SJSA1 (cell line): ENCODE results near the gene RGL4. TPM values are rescaled to one million over a fixed set of nuclear protein-coding genes. Genes with fewer than 3 reads are reported as not detected.

Source experiments
- DNase-seq, 2 experiments: peaks; one replicate each; pipeline ENCODE4 v3.0.0-alpha.2; 2015 to 2020; ENCODE audit warnings: low spot score in 2 of 2, low read depth in 1 of 2
- H3K27ac ChIP-seq: fragments of 250-450 bp; sonication (Bioruptor Pico); 2 replicates; pipeline ENCODE4 v1.5.1; 2020; ENCODE audit warnings: mild to moderate bottlenecking, moderate library complexity
- H3K27me3 ChIP-seq: fragments of 250-450 bp; sonication (Bioruptor Pico); replicated peaks from 2 replicates; pipeline ENCODE4 v1.5.1; 2020; ENCODE audit warnings: mild to moderate bottlenecking, moderate library complexity
- H3K36me3 ChIP-seq: fragments of 250-450 bp; sonication (Bioruptor Pico); 2 replicates; pipeline ENCODE4 v1.5.1; 2020; ENCODE audit warnings: mild to moderate bottlenecking
- H3K4me1 ChIP-seq: fragments of 250-450 bp; sonication (Bioruptor Pico); replicated peaks from 2 replicates; pipeline ENCODE4 v1.6.1; 2021; ENCODE audit warnings: mild to moderate bottlenecking
- H3K4me3 ChIP-seq: fragments of 250-450 bp; sonication (Bioruptor Pico); 2 replicates; pipeline ENCODE4 v1.5.1; 2020; ENCODE audit warnings: mild to moderate bottlenecking
- H3K9me3 ChIP-seq: fragments of 250-450 bp; sonication (Bioruptor Pico); replicated peaks from 2 replicates; pipeline ENCODE4 v1.5.1; 2020; ENCODE audit warnings: mild to moderate bottlenecking
- total RNA-seq: library from RNA; depleted of rRNA; stranded (reverse); fragments of >200 nt; shearing (Covaris generic); gene quantifications from 2 replicates; pipeline ENCODE4 v1.2.3, GENCODE V29; 2014

The RGL4 gene
- total RNA-seq, 1 experiment from 2014 or later = not detected

DNA sequence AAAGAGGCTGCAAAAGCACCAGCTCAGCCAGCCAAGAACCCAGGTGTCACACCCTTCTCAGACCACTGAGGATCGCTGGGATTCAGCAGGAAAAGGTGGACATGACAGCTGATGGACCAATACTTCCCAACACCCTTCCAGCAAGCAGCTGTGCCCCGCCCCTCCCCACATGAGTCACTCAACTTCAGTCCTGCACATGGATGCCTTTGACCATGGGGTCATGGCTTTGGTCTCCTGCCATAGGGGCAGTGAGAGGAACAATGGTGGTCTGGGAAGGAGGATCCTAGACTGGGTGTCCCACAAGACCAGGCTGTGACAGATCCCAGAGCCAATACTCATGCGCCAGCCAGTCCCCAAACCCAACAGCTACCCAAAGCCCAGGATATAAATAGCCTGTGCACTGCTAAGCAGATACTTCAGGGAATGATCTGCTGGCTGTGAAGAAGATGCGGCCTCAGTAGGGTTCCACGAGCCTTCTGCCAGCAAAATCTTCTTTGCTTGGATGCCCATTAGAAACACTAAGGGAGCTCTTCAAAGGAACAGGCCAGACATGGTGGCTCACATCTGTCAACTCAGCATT, 5.5 kb upstream of the RGL4 start:
- no peak overlapping the region for H3K4me3 ChIP-seq
- peaks cover 13% of the 10 kb centered on the region for H3K36me3 ChIP-seq
- H3K4me1 ChIP-seq = no peaks in the 10 kb centered on the region
- no peak overlapping the region for H3K27ac ChIP-seq
- no peak for DNase-seq
- H3K27me3 ChIP-seq = no peaks in the 10 kb centered on the region
- no peaks in the 10 kb centered on the region for H3K9me3 ChIP-seq

- H3K27ac ChIP-seq = no peak overlapping the region
- H3K9me3 ChIP-seq = no peaks in the 10 kb centered on the region
- H3K4me3 ChIP-seq = no peak overlapping the region
These were observed 4.3 kb upstream of the RGL4 start for GRCh38 chr22:23686416-23687024.

DNA sequence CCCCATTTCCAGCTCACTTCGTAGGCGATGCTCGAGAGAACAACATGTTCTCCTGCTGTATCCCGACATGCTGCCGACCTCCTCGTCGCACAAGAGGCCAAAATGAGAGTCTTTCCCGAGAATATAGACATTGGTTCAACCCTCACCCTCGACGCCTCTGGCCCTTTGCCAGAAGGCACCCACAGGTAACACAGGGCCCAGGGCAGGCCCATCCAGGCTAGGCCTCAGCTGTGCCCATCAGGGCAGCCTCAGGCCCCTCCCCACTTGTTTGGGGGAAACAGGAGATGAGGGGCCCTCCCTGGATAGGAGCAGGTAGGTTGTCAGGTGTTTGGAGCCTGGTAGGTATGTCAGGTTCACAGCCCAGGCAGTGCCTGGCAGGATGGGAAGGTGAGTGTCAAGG, 2.7 kb upstream of the RGL4 start:
- H3K27me3 ChIP-seq = no peaks in the 10 kb centered on the region
- peaks cover 5% of the 10 kb centered on the region for H3K36me3 ChIP-seq
- no peaks in the 10 kb centered on the region for H3K4me1 ChIP-seq
- no peak overlapping the region for H3K27ac ChIP-seq
- no peak for DNase-seq
- H3K9me3 ChIP-seq = no peaks in the 10 kb centered on the region
- no peak overlapping the region for H3K4me3 ChIP-seq

More at GRCh38 chr22:23686416-23687024, 4.3 kb upstream of the RGL4 start:
- Histone ChIP-seq H3K36me3 (peaks cover 10% of the 10 kb centered on the region), H3K27me3 (no peaks in the 10 kb centered on the region), H3K4me1 (no peaks in the 10 kb centered on the region)
- peak in 1 of 2 experiments; percentile 19 for DNase-seq

DNA sequence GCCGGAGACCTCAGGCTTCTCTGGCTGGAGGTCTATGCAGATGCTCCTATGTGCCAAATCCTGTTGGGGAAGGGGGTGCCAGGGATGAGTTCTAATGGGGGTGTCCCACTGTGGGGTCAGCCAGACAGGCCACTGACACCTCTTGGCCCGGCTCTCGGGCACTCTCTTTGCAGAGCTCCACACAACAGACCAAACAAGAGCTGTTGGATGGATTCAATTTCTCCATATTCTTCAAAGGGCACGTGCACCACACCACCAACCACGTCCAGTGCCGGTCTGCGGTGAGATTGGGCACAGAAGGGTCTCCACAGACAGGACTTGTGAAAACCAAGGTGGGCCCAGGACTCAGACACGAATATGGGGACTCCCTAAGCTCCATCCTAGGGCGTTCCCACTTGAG, 2.2 kb upstream of the RGL4 start:
- Histone ChIP-seq H3K4me1 (no peaks in the 10 kb centered on the region), H3K9me3 (no peaks in the 10 kb centered on the region), H3K27ac (no peak overlapping the region), H3K4me3 (no peak overlapping the region), H3K36me3 (peaks cover 2% of the 10 kb centered on the region), H3K27me3 (no peaks in the 10 kb centered on the region)
- DNase-seq = no peak

DNA sequence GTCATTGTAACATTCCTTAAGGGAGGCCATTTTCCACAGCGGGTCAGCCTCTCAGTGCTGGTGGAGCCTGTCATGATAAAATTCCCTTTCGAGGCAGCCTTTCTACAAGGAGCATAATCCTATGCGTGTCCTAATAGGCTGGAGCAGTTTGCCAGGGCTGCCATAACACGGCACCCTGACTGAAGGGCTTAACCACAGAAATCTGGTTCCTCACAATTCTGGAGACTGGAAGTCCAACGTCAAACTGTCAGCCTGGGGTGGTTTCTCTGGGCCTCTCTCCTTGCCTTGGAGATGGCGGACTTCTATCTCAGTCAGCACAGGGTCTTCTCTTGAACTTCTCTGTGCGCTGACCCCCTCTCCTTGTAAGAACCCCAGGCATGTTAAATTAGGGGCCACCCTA, 1.4 kb upstream of the RGL4 start:
- no peaks in the 10 kb centered on the region for H3K4me1 ChIP-seq
- H3K9me3 ChIP-seq = no peaks in the 10 kb centered on the region
- H3K36me3 ChIP-seq = peaks cover 8% of the 10 kb centered on the region
- no peak overlapping the region for H3K4me3 ChIP-seq
- H3K27me3 ChIP-seq = no peaks in the 10 kb centered on the region
- DNase-seq = no peak
- no peak overlapping the region for H3K27ac ChIP-seq

GRCh38 chr22:23691748-23692423, 1.1 kb downstream of the RGL4 start:
- no peak for DNase-seq
- H3K9me3 ChIP-seq = no peaks in the 10 kb centered on the region
- no peak overlapping the region for H3K27ac ChIP-seq
- H3K36me3 ChIP-seq = peaks cover 18% of the 10 kb centered on the region
- no peaks in the 10 kb centered on the region for H3K4me1 ChIP-seq
- H3K4me3 ChIP-seq = no peak overlapping the region
- H3K27me3 ChIP-seq = no peaks in the 10 kb centered on the region

DNA sequence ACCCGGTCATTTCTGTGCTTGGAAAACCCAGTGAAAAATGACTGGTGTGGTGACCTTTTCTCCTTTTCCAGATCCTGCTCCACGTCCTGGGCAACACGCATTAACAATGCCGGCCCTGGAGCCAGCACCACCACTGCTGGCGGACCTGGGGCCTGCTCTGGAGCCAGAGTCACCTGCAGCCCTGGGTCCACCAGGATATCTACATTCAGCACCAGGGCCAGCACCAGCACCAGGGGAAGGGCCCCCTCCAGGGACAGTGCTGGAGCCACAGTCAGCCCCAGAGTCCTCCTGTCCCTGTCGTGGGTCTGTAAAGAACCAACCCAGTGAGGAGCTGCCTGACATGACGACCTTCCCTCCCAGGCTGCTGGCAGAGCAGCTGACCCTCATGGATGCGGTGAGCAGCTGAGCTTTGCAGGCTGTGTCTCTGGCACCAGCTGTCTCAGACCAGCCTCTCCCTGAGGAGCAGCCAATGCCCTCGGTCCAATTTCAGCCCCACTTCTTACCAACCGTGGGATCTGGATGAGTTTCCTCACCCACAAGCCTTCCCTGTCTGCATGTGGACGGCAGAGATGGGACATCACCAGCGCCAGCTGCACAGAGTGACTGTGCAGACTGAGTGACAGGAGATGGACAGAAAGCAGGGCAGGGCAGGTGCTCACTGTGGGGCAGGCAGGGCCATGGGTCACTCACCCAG, 1.9 kb downstream of the RGL4 start:
- H3K27ac ChIP-seq = no peak overlapping the region
- H3K27me3 ChIP-seq = no peaks in the 10 kb centered on the region
- H3K9me3 ChIP-seq = no peaks in the 10 kb centered on the region
- H3K4me3 ChIP-seq = no peak overlapping the region
- DNase-seq = no peak
- no peaks in the 10 kb centered on the region for H3K4me1 ChIP-seq
- peaks cover 18% of the 10 kb centered on the region for H3K36me3 ChIP-seq

GRCh38 chr22:23693979-23694680, 3.3 kb downstream of the RGL4 start:
- no peak overlapping the region for H3K4me3 ChIP-seq
- peaks cover 22% of the 10 kb centered on the region for H3K36me3 ChIP-seq
- DNase-seq = no peak

DNA sequence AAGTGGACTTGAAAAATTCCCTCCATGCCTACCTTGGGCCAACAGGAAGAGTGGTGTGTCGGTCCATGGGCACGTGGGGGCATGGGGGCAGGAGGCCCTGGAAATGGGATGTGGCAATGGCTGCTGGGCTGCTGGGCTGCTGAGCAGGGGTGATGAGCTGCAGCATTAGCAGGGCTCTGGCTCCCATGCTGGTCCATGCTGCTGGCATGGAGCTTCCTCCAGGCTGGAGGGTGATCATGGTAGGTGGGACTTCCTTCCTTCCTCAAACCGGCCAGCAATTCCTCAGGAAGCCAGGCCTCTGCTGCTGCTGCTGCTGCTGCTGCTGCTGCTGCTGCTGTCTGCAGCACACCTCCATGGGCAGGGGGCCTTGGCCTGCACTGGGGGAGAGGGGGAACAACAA, 4.3 kb downstream of the RGL4 start:
- Histone ChIP-seq H3K4me3 (no peak overlapping the region), H3K27ac (no peak overlapping the region), H3K9me3 (no peaks in the 10 kb centered on the region), H3K27me3 (no peaks in the 10 kb centered on the region), H3K36me3 (peaks cover 25% of the 10 kb centered on the region), H3K4me1 (no peaks in the 10 kb centered on the region)
- no peak for DNase-seq

More at GRCh38 chr22:23693979-23694680, 3.3 kb downstream of the RGL4 start:
- no peaks in the 10 kb centered on the region for H3K4me1 ChIP-seq
- no peaks in the 10 kb centered on the region for H3K9me3 ChIP-seq
- H3K27me3 ChIP-seq = no peaks in the 10 kb centered on the region
- H3K27ac ChIP-seq = no peak overlapping the region

DNA sequence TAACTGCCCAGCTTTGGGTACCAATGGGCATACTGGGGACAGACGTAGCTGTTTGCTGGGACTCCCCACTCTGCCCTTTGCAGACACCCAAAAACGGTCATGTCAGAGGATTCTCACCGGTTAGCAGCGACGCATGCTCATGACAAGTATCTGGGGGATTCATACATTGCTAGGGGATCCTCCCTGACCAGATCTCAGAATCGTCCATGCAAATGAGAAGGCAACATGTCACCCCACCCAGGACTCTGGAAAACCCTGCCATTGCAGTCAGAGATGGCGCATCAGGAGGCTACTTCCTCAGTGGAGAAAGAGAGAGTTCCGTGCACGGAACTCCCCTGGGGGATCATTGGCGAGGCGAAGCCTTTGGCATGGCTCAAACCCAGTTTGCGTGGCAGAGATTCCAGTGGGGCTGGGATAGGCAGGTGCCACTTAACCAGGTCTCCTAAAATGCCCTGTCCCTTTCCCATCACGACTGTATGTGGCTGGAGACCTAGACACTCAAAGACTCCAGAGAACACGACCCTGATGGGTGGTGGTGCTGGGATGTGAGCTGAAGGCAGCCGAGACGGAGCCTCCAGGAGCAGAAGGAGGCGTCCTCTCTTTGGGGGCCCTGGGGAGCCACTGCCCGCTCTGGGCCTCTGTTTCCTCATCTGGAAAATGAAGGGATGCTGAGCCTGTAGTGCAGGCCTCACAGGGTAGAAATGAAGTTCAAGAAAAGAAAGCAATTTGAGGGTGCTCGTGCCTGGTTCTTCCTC, 4.9 kb downstream of the RGL4 start:
- no peak for DNase-seq
- no peak overlapping the region for H3K27ac ChIP-seq
- H3K9me3 ChIP-seq = no peaks in the 10 kb centered on the region
- peaks cover 31% of the 10 kb centered on the region for H3K36me3 ChIP-seq
- no peak overlapping the region for H3K4me3 ChIP-seq
- H3K4me1 ChIP-seq = no peaks in the 10 kb centered on the region
- no peaks in the 10 kb centered on the region for H3K27me3 ChIP-seq

DNA sequence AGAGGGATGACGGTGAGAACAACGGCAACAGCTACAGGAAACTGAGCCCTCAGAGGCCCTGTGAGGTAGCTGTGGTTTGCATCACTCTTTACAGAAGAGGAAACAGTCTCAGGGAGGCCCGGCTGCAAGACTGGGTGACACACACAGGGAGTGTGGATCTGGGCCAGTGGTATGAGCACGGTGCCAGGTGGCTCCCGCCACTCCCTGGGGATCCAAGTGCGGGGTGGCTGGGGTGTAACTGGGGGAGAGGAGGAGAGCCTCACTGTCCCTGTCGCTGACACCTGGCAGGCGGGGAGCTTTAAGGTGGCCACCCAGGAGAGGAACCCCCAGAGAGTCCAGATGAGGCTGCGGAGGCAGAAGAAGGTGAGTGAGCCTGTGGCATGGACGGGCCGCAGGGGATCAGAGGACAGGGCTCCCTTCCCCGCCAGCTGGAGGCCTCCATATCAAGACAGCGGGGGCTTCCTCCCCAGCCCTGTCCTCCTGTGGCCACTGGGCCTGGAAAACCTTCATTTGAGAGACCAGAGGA, 5.6 kb downstream of the RGL4 start:
- Histone ChIP-seq H3K27ac (no peak overlapping the region), H3K4me1 (no peaks in the 10 kb centered on the region; the same call in 1 of the 2 replicates), H3K9me3 (no peaks in the 10 kb centered on the region), H3K4me3 (no peak overlapping the region), H3K27me3 (no peaks in the 10 kb centered on the region), H3K36me3 (peaks cover 37% of the 10 kb centered on the region)
- DNase-seq = no peak

- H3K9me3 ChIP-seq = no peaks in the 10 kb centered on the region
- DNase-seq = no peak
- H3K36me3 ChIP-seq = peaks cover 46% of the 10 kb centered on the region
- no peak overlapping the region for H3K4me3 ChIP-seq
- H3K27me3 ChIP-seq = no peaks in the 10 kb centered on the region
- H3K4me1 ChIP-seq = no peaks in the 10 kb centered on the region; the same call in 1 of the 2 replicates
- no peak overlapping the region for H3K27ac ChIP-seq
These were observed 6.5 kb downstream of the RGL4 start for GRCh38 chr22:23697031-23697970.
